Upper lobe of right lung (tissue), 1 donor: ENCODE results near the gene TAF4B. TPM values are rescaled to one million over a fixed set of nuclear protein-coding genes. Genes with fewer than 3 reads are reported as not detected.

Experiments used
- ATAC-seq: fragments of 200-7000 bp; cut with Tn5 transposase; one replicate; pipeline ENCODE4 v1.9.1; 2020; ENCODE audit warnings: mild to moderate bottlenecking, moderate library complexity
- DNase-seq: peaks from one replicate; pipeline ENCODE4 v3.0.0-alpha.2; 2020
- H3K27ac ChIP-seq: fragments of 200-600 bp; one replicate; pipeline ENCODE4 v1.8.0; 2022
- H3K27me3 ChIP-seq: fragments of 200-600 bp; one replicate; pipeline ENCODE4 v1.8.0; 2022; ENCODE audit warnings: mild to moderate bottlenecking
- H3K36me3 ChIP-seq: fragments of 200-600 bp; one replicate; pipeline ENCODE4 v1.8.0; 2022
- H3K4me1 ChIP-seq: fragments of 200-600 bp; one replicate; pipeline ENCODE4 v1.8.0; 2022
- H3K4me3 ChIP-seq: fragments of 200-600 bp; one replicate; pipeline ENCODE4 v1.8.0; 2022; ENCODE audit warnings: mild to moderate bottlenecking
- H3K9me3 ChIP-seq: fragments of 200-600 bp; one replicate; pipeline ENCODE4 v1.8.0; 2022
- CTCF ChIP-seq: fragments of 200-600 bp; IDR thresholded peaks from one replicate; pipeline ENCODE4 v1.8.0; 2022; ENCODE audit warnings: antibody characterized with exemption
- intact Hi-C: fragments of 100-400 bp; cut with DNase I; formaldehyde crosslinking; loops from one replicate; pipeline ENCODE4 v1.11.0; 2022
- total RNA-seq: library from RNA; stranded (reverse); fragmentation: NEBNext Ultra II Directional; extraction: Animal tissue kit (Norgen Biotek cat#: 25700); gene quantifications from one replicate; pipeline ENCODE4 v1.2.1, GENCODE V29; 2021
- donor health status: DM: no; HTN: yes; CAD: no; lungs with severe emphysema.

The TAF4B gene
- total RNA-seq, 1 donor from 2014 or later, result 3.3 TPM

- intact Hi-C loops, result no loop called here
- ATAC-seq (no peak), DNase-seq (no peak)
- no peaks in the 10 kb centered on the region for H3K27me3 ChIP-seq
- no peak overlapping the region for H3K4me3 ChIP-seq
- H3K36me3 ChIP-seq, result no peaks in the 10 kb centered on the region
- no peaks in the 10 kb centered on the region for H3K4me1 ChIP-seq
- TF ChIP-seq CTCF, result no peak
- H3K27ac ChIP-seq, result no peak overlapping the region
- H3K9me3 ChIP-seq, result no peaks in the 10 kb centered on the region
Measured at GRCh38 chr18:26335571-26336487, 109.6 kb downstream of the TAF4B start.

- H3K4me3 ChIP-seq, result no peak overlapping the region
- no peaks in the 10 kb centered on the region for H3K9me3 ChIP-seq
- DNase-seq (no peak), ATAC-seq (no peak)
- no peaks in the 10 kb centered on the region for H3K36me3 ChIP-seq
- no peaks in the 10 kb centered on the region for H3K4me1 ChIP-seq
- no peaks in the 10 kb centered on the region for H3K27me3 ChIP-seq
- TF ChIP-seq CTCF, result no peak
- H3K27ac ChIP-seq, result no peak overlapping the region
- intact Hi-C loops, result no loop called here
Measured at GRCh38 chr18:26336572-26336971, 110.3 kb downstream of the TAF4B start.

- ATAC-seq (no peak), DNase-seq (no peak)
- Histone ChIP-seq H3K27me3 (no peaks in the 10 kb centered on the region), H3K4me3 (no peak overlapping the region), H3K27ac (no peak overlapping the region), H3K36me3 (no peaks in the 10 kb centered on the region), H3K9me3 (no peaks in the 10 kb centered on the region), H3K4me1 (no peaks in the 10 kb centered on the region)
- no peak for TF ChIP-seq CTCF
- intact Hi-C loops, result no loop called here
Measured at GRCh38 chr18:26342646-26343045, 116.4 kb downstream of the TAF4B start.

GRCh38 chr18:26350961-26351360 lies 124.7 kb downstream of the TAF4B start:
- DNase-seq, result no peak
- H3K27ac ChIP-seq, result no peak overlapping the region
- no peaks in the 10 kb centered on the region for H3K9me3 ChIP-seq
- H3K4me3 ChIP-seq, result no peak overlapping the region
- H3K4me1 ChIP-seq, result no peaks in the 10 kb centered on the region
- H3K27me3 ChIP-seq, result no peaks in the 10 kb centered on the region
- intact Hi-C loops, result no loop called here
- H3K36me3 ChIP-seq, result no peaks in the 10 kb centered on the region
- TF ChIP-seq CTCF, result no peak
- no peak for ATAC-seq

- intact Hi-C loops, result no loop called here
- TF ChIP-seq CTCF, result no peak
- no peaks in the 10 kb centered on the region for H3K27me3 ChIP-seq
- H3K27ac ChIP-seq, result no peak overlapping the region
- DNase-seq, result no peak
- H3K36me3 ChIP-seq, result no peaks in the 10 kb centered on the region
- no peak for ATAC-seq
- no peaks in the 10 kb centered on the region for H3K9me3 ChIP-seq
- H3K4me1 ChIP-seq, result no peaks in the 10 kb centered on the region
- no peak overlapping the region for H3K4me3 ChIP-seq
Measured at GRCh38 chr18:26356045-26356785, 130.0 kb downstream of the TAF4B start.
